Heart left ventricle (tissue), 16 donors: Measurements from ENCODE around the gene PRKG1. TPM values are rescaled to one million over a fixed set of nuclear protein-coding genes. Genes with fewer than 3 reads are reported as not detected.

Experiments used
- ATAC-seq, 4 donors: fragments of 200-7000 bp; cut with Tn5 transposase; one replicate each; pipeline ENCODE4 v1.9.1; 2020 to 2022; ENCODE audit warnings: moderate library complexity in 4 of 4, mild to moderate bottlenecking in 3 of 4, moderate number of reproducible peaks in 1 of 4
- DNase-seq, 5 donors: peaks; one replicate each; pipeline ENCODE4 v3.0.0-alpha.2; 2020
- H3K27ac ChIP-seq, 12 donors: fragments of 200-600 bp; sonication (generic) in 4 of 12; one replicate each; pipeline versions ENCODE4 v1.5.0 to v1.8.0; 2016 to 2022; ENCODE audit warnings: mild to moderate bottlenecking in 2 of 12
- H3K27me3 ChIP-seq, 9 donors: fragments of 200-600 bp; sonication (generic) in 2 of 9; one replicate each; pipeline versions ENCODE4 v1.5.1 to v1.8.0; 2016 to 2022; ENCODE audit warnings: mild to moderate bottlenecking in 3 of 9
- H3K36me3 ChIP-seq, 9 donors: fragments of 200-600 bp; sonication (generic) in 2 of 9; one replicate each; pipeline versions ENCODE4 v1.5.0 to v1.8.0; 2018 to 2022; ENCODE audit warnings: mild to moderate bottlenecking in 2 of 9
- H3K4me1 ChIP-seq, 12 donors: fragments of 200-600 bp; sonication (generic) in 4 of 12; one replicate each; pipeline versions ENCODE4 v1.5.0 to v1.8.0; 2016 to 2022; ENCODE audit warnings: mild to moderate bottlenecking in 3 of 12
- H3K4me3 ChIP-seq, 12 donors: fragments of 200-600 bp; sonication (generic) in 4 of 12; one replicate each; pipeline versions ENCODE4 v1.5.0 to v1.8.0; 2017 to 2022; ENCODE audit warnings: mild to moderate bottlenecking in 9 of 12, moderate library complexity in 4 of 12
- H3K9me3 ChIP-seq, 12 donors: fragments of 200-600 bp; sonication (generic) in 4 of 12; one replicate each; pipeline versions ENCODE4 v1.5.0 to v1.8.0; 2016 to 2022; ENCODE audit warnings: mild to moderate bottlenecking in 1 of 12
- POLR2A ChIP-seq, 2 donors: fragments of 450-650 bp; IDR thresholded peaks; one replicate each; pipeline ENCODE4 v1.6.1; 2017; ENCODE audit warnings: antibody characterized with exemption in 2 of 2, mild to moderate bottlenecking in 2 of 2, moderate library complexity in 2 of 2
- WGBS, 4 donors: extraction: QIAGEN DNeasy Blood & Tissue Kit in 2 of 4; methylation state at CpG; one replicate each; pipeline versions ENCODE4 v1.1.5 to v1.1.7; 2013 to 2018; 5-methylcytosine and 5-hydroxymethylcytosine counted together
- intact Hi-C, 10 donors: fragments of 100-400 bp; cut with DNase I; formaldehyde crosslinking; loops; one replicate each; pipeline versions ENCODE4 v1.11.1 to v1.14.2; 2022
- polyA plus RNA-seq, 2 donors: library from polyadenylated mRNA; stranded (reverse); fragments of 200-250 nt; gene quantifications; one replicate each; pipeline ENCODE4 v1.2.3, GENCODE V29; 2013
- total RNA-seq, 9 donors: library from RNA; depleted of rRNA in 2 of 9; stranded (reverse); fragments of >200 nt in 2 of 9; fragmentation: NEBNext Ultra II Directional in 3 of 9; extraction: Animal tissue kit (Norgen Biotek cat#: 25700) in 3 of 9; gene quantifications; one replicate each; pipeline versions ENCODE4 v1.1.0 to v1.2.4, GENCODE V29; 2016 to 2023
- TF ChIP-seq, protein P1 (sequence below), 12 donors: fragments of 200-600 bp; sonication (generic) in 4 of 12; IDR thresholded peaks; one replicate each; pipeline versions ENCODE4 v1.5.0 to v1.8.0; 2018 to 2022; ENCODE audit warnings: antibody characterized with exemption in 12 of 12, mild to moderate bottlenecking in 5 of 12
- donor health status: ischemic (EF 13 %, LVEDD 7.1; RV severe dilation, severe dysfunction).
- donor health status: healthy with polysubstance abuse.
- donor health status: DM: no; HTN: yes; CAD: no.
- donor health status: DM: no; HTN: no; CAD: no.
- donor health status: ischemic (EF 25% LVEDD 6.9; RV normal size, moderate dysfunction).
- donor health status: ischemic (EF 25% LVEDD 5.7; RV mildly dilated, moderate dysfunction).
- donor health status: healthy.
- donor health status: DM: yes; HTN: yes; CAD: no.
- donor health status: ischemic (EF 35%, LVEDD 5.7; RV mildly dilated, moderate dysfunction).
- donor health status: nonischemic (EF 11% LVEDD 7.7; RV severe dilation, severe dysfunction).
- donor health status: DM: yes; HTN: yes; CAD: no.
- donor health status: PGD.
- donor health status: ischemic (EF 29% LVEDD 5.4; RV normal size, mild dysfunction).
- donor health status: nonischemic (EF 23%, LVEDD 6.1; RV moderate dilation, normal function).

The PRKG1 gene
- total and polyA plus RNA-seq, 11 donors: 5.5 to 37.3 (median 29.3) TPM

GRCh38 chr10:51358227-51358626 is 283.9 kb downstream of the PRKG1 start:
- Histone ChIP-seq H3K36me3 (no peaks in the 10 kb centered on the region), H3K4me1 (peaks cover 0 to 5% (median 0%) of the 10 kb centered on the region in 12 donors), H3K9me3 (no peaks in the 10 kb centered on the region), H3K27me3 (no peaks in the 10 kb centered on the region), H3K27ac (no peak overlapping the region), H3K4me3 (no peak overlapping the region)
- ATAC-seq: no peak
- no peak for DNase-seq
- intact Hi-C loops: no loop called here
- TF ChIP-seq, protein P1, sequence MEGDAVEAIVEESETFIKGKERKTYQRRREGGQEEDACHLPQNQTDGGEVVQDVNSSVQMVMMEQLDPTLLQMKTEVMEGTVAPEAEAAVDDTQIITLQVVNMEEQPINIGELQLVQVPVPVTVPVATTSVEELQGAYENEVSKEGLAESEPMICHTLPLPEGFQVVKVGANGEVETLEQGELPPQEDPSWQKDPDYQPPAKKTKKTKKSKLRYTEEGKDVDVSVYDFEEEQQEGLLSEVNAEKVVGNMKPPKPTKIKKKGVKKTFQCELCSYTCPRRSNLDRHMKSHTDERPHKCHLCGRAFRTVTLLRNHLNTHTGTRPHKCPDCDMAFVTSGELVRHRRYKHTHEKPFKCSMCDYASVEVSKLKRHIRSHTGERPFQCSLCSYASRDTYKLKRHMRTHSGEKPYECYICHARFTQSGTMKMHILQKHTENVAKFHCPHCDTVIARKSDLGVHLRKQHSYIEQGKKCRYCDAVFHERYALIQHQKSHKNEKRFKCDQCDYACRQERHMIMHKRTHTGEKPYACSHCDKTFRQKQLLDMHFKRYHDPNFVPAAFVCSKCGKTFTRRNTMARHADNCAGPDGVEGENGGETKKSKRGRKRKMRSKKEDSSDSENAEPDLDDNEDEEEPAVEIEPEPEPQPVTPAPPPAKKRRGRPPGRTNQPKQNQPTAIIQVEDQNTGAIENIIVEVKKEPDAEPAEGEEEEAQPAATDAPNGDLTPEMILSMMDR (IDR thresholded peaks at IDR 0.05): no peak
- no peak for TF ChIP-seq POLR2A (IDR thresholded peaks at IDR 0.05)

DNA sequence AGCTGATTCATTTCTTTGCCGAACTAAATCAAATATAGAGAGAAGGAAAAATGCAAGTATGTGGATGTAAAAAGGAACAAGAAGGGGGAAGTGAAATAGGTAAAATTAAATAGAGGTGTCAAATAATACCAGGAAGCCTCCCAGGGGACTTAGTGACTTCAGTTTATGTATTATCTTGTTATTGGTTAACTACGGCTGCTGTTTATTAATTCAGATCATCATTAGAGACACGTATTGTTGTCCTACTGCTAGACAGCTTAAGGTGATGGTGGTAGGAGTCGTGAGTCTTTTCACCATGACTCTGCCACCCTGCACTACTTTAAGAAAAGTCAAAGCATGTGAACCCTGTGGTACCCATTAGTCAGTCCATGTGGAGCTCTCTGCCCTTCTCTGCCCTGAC is 289.1 kb downstream of the PRKG1 start:
- 78 to 92% (median 90%) methylated on average over 4 of the region's 4 CpGs for WGBS, 4 donors
- TF ChIP-seq, protein P1 (IDR thresholded peaks at IDR 0.05): no peak
- no peak for TF ChIP-seq POLR2A (IDR thresholded peaks at IDR 0.05)
- Histone ChIP-seq H3K4me1 (peaks cover 0 to 35% (median 11%) of the 10 kb centered on the region in 12 donors), H3K4me3 (no peak overlapping the region), H3K36me3 (no peaks in the 10 kb centered on the region), H3K9me3 (no peaks in the 10 kb centered on the region), H3K27me3 (no peaks in the 10 kb centered on the region), H3K27ac (no peak overlapping the region)
- ATAC-seq: no peak
- no peak for DNase-seq
- intact Hi-C loops: loop anchor here in 1 of 10 donors (10.0 kb wide), 1 partner anchor 119 kb away; no protein-coding TSS in a partner anchor

DNA sequence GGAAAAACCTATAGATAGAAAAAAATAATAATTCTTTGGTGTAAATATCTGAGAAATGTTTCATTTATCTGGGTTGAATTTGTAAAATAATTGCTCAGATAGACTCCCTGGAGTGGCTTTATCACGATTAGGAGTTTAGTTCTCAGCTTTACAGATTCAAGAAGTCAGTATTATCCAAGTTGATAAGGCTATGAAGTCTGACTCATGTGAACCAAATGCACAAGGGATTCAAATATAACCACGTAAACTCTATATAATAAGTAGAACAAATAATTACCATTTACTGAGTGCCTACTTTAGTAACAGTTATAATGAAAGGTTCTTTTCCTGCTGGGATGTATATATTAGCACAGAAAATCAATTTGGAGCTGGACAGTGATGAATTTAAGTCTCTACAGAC is 290.4 kb downstream of the PRKG1 start:
- Histone ChIP-seq H3K9me3 (no peaks in the 10 kb centered on the region), H3K27me3 (no peaks in the 10 kb centered on the region), H3K4me1 (peaks cover 0 to 34% (median 11%) of the 10 kb centered on the region in 12 donors), H3K4me3 (no peak overlapping the region), H3K27ac (peak overlapping the region in 1 of 12 donors; percentile 27), H3K36me3 (no peaks in the 10 kb centered on the region)
- TF ChIP-seq, protein P1 (IDR thresholded peaks at IDR 0.05): no peak
- TF ChIP-seq POLR2A (IDR thresholded peaks at IDR 0.05): no peak
- no peak for ATAC-seq
- DNase-seq: no peak
- intact Hi-C loops: loop anchor here in 1 of 10 donors (5.0 to 10.0 kb wide), 2 partner anchors 120 to 272 kb away; no protein-coding TSS in a partner anchor
- 31 to 59% (median 48%) methylated on average over 2 of the region's 2 CpGs for WGBS, 4 donors

DNA sequence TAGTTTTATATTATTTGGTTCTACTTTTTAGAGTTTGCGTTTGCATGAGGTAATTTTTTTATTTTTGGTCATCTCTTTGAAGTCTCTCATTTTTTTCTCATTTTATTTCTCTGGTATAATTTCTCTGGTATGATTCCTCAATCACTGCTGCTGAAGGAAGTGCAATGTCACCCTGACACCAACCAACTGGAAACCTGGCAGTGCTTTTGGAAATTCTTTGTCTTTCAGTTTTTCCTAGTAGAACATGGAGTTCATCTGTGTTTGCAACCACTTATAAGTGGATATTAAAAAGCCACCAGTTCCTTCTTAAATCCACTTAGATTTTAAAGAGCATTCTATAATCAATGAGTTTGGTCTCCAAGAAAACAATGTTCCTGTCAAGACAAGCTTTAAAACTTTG is 291.8 kb downstream of the PRKG1 start:
- no peak overlapping the region for H3K4me3 ChIP-seq
- no peaks in the 10 kb centered on the region for H3K27me3 ChIP-seq
- H3K9me3 ChIP-seq: no peaks in the 10 kb centered on the region
- H3K27ac ChIP-seq: peak overlapping the region in 11 of 12 donors; percentile 7 to 61 (median 45)
- TF ChIP-seq, protein P1 (IDR thresholded peaks at IDR 0.05): no peak
- TF ChIP-seq POLR2A (IDR thresholded peaks at IDR 0.05): no peak
- ATAC-seq (peak; percentile 63 to 89 (median 78)), DNase-seq (peak in 4 of 5 donors; percentile 41 to 45 (median 44))
- no peaks in the 10 kb centered on the region for H3K36me3 ChIP-seq
- intact Hi-C loops: loop anchor here in 1 of 10 donors (5.0 to 10.0 kb wide), 2 partner anchors 121 to 274 kb away; no protein-coding TSS in a partner anchor
- H3K4me1 ChIP-seq: peaks cover 0 to 37% (median 11%) of the 10 kb centered on the region in 12 donors
- WGBS, 4 donors: 66 to 85% (median 75%) methylated on average over 1 of the region's 1 CpG
